Breast epithelium (tissue), 3 donors: ENCODE measurements around the gene NPTXR.

Experiments
- POLR2A ChIP-seq: fragments of 450-650 bp; IDR thresholded peaks from one replicate; pipeline ENCODE4 v1.6.1; 2016; ENCODE audit warnings: antibody characterized with exemption, mild to moderate bottlenecking, moderate library complexity
- POLR2AphosphoS5 ChIP-seq, 3 donors: sonication (generic); formaldehyde crosslinking; IDR thresholded peaks; one replicate each; pipeline ENCODE4 v1.6.1; 2017; ENCODE audit warnings: antibody characterized with exemption in 3 of 3

DNA sequence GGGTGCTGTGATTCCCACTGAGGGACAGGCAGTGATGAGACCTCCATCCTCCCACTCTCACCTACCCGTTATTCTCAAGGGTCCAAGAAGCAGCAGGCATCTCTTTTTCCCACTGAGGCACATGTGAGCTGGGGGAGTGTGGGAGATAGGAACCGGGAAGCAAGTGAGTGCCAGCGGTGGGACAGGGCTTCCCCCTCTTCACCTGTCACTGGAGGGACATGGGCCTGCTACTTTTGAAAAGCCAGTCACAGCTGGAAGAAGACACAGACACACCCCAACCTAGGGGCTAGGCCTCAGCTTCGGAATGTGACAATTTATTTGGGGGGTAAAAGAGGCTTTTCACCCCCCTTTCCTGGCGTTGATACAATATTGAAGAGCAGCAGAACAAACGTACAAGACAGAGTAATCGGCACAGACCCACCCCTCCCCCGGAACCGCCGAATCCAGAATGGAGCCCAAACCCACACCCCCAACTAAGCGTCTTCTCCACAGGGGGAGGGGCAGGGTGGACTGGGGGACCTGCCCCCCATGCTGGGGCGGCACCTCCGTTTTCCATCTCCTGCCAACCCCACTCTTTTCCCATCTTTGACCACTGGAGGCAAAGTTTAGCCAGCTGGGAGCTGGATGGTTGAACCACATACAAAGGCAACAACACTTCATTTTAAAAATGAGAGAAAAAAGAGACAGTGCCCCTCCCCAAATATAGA lies 17.5 kb upstream of the NPTXR start:
- TF ChIP-seq POLR2A (no peak), POLR2AphosphoS5 (IDR thresholded peaks at IDR 0.05) (no peak)
